Measurements from ENCODE around the gene PLEKHS1. TPM values are rescaled to one million over a fixed set of nuclear protein-coding genes. Genes with fewer than 3 reads are reported as not detected.

The PLEKHS1 gene
- total and polyA plus RNA-seq, 2 experiments from 2014 or later = 0.23 TPM; not detected in 1

- DNase-seq (ENCODE audit: low spot score) = no peak
Observed at GRCh38 chr10:113740850-113741249, 10.6 kb upstream of the PLEKHS1 start.

GRCh38 chr10:113742466-113742865 is 9.0 kb upstream of the PLEKHS1 start:
- Histone ChIP-seq H4K20me1 (ENCODE audit: insufficient read depth, poor library complexity, severe bottlenecking) (no peaks in the 10 kb centered on the region), H3K27me3 (no peaks in the 10 kb centered on the region), H3K4me3 (no peak overlapping the region), H3K9me3 (ENCODE audit: low read depth) (no peaks in the 10 kb centered on the region), H3K4me1 (ENCODE audit: insufficient read depth) (peaks cover 11% of the 10 kb centered on the region), H3K27ac (no peak overlapping the region), H2AFZ (no peak overlapping the region), H3K4me2 (no peak overlapping the region), H3K79me2 (no peaks in the 10 kb centered on the region), H3K36me3 (replicated peaks; ENCODE audit: insufficient read depth, low read depth) (no peaks in the 10 kb centered on the region), H3K9me2 (replicated peaks; ENCODE audit: insufficient read depth) (no peaks in the 10 kb centered on the region)
- WGBS (ENCODE audit: low lambda C conversion rate, missing lambda C conversion rate) = 79% methylated on average over 2 of the region's 2 CpGs
- TF ChIP-seq EZH2phosphoT487 (IDR thresholded peaks at IDR 0.05; ENCODE audit: low read depth, severe bottlenecking, unreplicated experiment) (no peak), CTCF (IDR thresholded peaks at IDR 0.05; ENCODE audit: poor library complexity) (no peak), EZH2 (IDR thresholded peaks at IDR 0.05; ENCODE audit: borderline replicate concordance) (no peak)
- no peak for DNase-seq (ENCODE audit: low spot score)

More at GRCh38 chr10:113740850-113741249, 10.6 kb upstream of the PLEKHS1 start:
- H3K36me3 ChIP-seq (replicated peaks; ENCODE audit: insufficient read depth, low read depth) = no peaks in the 10 kb centered on the region
- no peaks in the 10 kb centered on the region for H3K79me2 ChIP-seq
- H3K4me3 ChIP-seq = no peak overlapping the region
- H2AFZ ChIP-seq = no peak overlapping the region
- H3K9me3 ChIP-seq (ENCODE audit: low read depth) = no peaks in the 10 kb centered on the region
- WGBS (ENCODE audit: low lambda C conversion rate, missing lambda C conversion rate) = 96% methylated on average over 3 of the region's 3 CpGs
- H3K27ac ChIP-seq = no peak overlapping the region
- peaks cover 9% of the 10 kb centered on the region for H3K4me1 ChIP-seq (ENCODE audit: insufficient read depth)
- TF ChIP-seq EZH2 (IDR thresholded peaks at IDR 0.05; ENCODE audit: borderline replicate concordance) (no peak), EZH2phosphoT487 (IDR thresholded peaks at IDR 0.05; ENCODE audit: low read depth, severe bottlenecking, unreplicated experiment) (no peak), CTCF (IDR thresholded peaks at IDR 0.05; ENCODE audit: poor library complexity) (no peak)
- H3K27me3 ChIP-seq = no peaks in the 10 kb centered on the region
- no peak overlapping the region for H3K4me2 ChIP-seq
- no peaks in the 10 kb centered on the region for H3K9me2 ChIP-seq (replicated peaks; ENCODE audit: insufficient read depth)
- H4K20me1 ChIP-seq (ENCODE audit: insufficient read depth, poor library complexity, severe bottlenecking) = no peaks in the 10 kb centered on the region

- no peak overlapping the region for H3K4me3 ChIP-seq
- no peak overlapping the region for H2AFZ ChIP-seq
- H3K27me3 ChIP-seq = no peaks in the 10 kb centered on the region
- H3K4me1 ChIP-seq (ENCODE audit: insufficient read depth) = peaks cover 11% of the 10 kb centered on the region
- no peak overlapping the region for H3K27ac ChIP-seq
- no peaks in the 10 kb centered on the region for H4K20me1 ChIP-seq (ENCODE audit: insufficient read depth, poor library complexity, severe bottlenecking)
- no peaks in the 10 kb centered on the region for H3K79me2 ChIP-seq
- no peak for DNase-seq (ENCODE audit: low spot score)
- H3K4me2 ChIP-seq = no peak overlapping the region
- no peaks in the 10 kb centered on the region for H3K9me2 ChIP-seq (replicated peaks; ENCODE audit: insufficient read depth)
- H3K9me3 ChIP-seq (ENCODE audit: low read depth) = no peaks in the 10 kb centered on the region
- TF ChIP-seq CTCF (IDR thresholded peaks at IDR 0.05; ENCODE audit: poor library complexity) (no peak), EZH2 (IDR thresholded peaks at IDR 0.05; ENCODE audit: borderline replicate concordance) (no peak), EZH2phosphoT487 (IDR thresholded peaks at IDR 0.05; ENCODE audit: low read depth, severe bottlenecking, unreplicated experiment) (no peak)
- no peaks in the 10 kb centered on the region for H3K36me3 ChIP-seq (replicated peaks; ENCODE audit: insufficient read depth, low read depth)
Observed at GRCh38 chr10:113743594-113743993, 7.9 kb upstream of the PLEKHS1 start.

GRCh38 chr10:113745374-113745773 is 6.1 kb upstream of the PLEKHS1 start:
- no peaks in the 10 kb centered on the region for H3K9me3 ChIP-seq (ENCODE audit: low read depth)
- no peaks in the 10 kb centered on the region for H3K27me3 ChIP-seq
- H2AFZ ChIP-seq = no peak overlapping the region
- H4K20me1 ChIP-seq (ENCODE audit: insufficient read depth, poor library complexity, severe bottlenecking) = no peaks in the 10 kb centered on the region
- H3K36me3 ChIP-seq (replicated peaks; ENCODE audit: insufficient read depth, low read depth) = no peaks in the 10 kb centered on the region
- H3K79me2 ChIP-seq = no peaks in the 10 kb centered on the region
- WGBS (ENCODE audit: low lambda C conversion rate, missing lambda C conversion rate) = 100% methylated on average over 2 of the region's 2 CpGs
- DNase-seq (ENCODE audit: low spot score) = no peak
- TF ChIP-seq EZH2 (IDR thresholded peaks at IDR 0.05; ENCODE audit: borderline replicate concordance) (no peak), EZH2phosphoT487 (IDR thresholded peaks at IDR 0.05; ENCODE audit: low read depth, severe bottlenecking, unreplicated experiment) (no peak), CTCF (IDR thresholded peaks at IDR 0.05; ENCODE audit: poor library complexity) (no peak)
- H3K4me1 ChIP-seq (ENCODE audit: insufficient read depth) = peaks cover 11% of the 10 kb centered on the region
- H3K4me2 ChIP-seq = no peak overlapping the region
- no peak overlapping the region for H3K27ac ChIP-seq
- no peak overlapping the region for H3K4me3 ChIP-seq
- H3K9me2 ChIP-seq (replicated peaks; ENCODE audit: insufficient read depth) = no peaks in the 10 kb centered on the region
